H1 (cell line): ENCODE measurements around the gene ZNF511. TPM values are rescaled to one million over a fixed set of nuclear protein-coding genes. Genes with fewer than 3 reads are reported as not detected.

Experiments used
- EP300 ChIP-seq, 2 experiments: IDR thresholded peaks; 1 replicate in 1 of 2; 2 replicates in 1 of 2; pipeline ENCODE4 v1.6.1; 2011 to 2012; ENCODE audit warnings: low read depth in 2 of 2, low read length in 2 of 2, mild to moderate bottlenecking in 2 of 2, borderline replicate concordance in 1 of 2, inconsistent platforms in 1 of 2, moderate library complexity in 1 of 2
- POLR2AphosphoS5 ChIP-seq: IDR thresholded peaks from 2 replicates; pipeline ENCODE4 v1.6.1; 2011; ENCODE audit warnings: low read depth, low read length
- SIX5 ChIP-seq: IDR thresholded peaks from 2 replicates; pipeline ENCODE4 v1.6.1; 2011; ENCODE audit warnings: mild to moderate bottlenecking, low read depth, low read length
- TAF1 ChIP-seq: IDR thresholded peaks from 2 replicates; pipeline ENCODE4 v1.6.1; 2011; ENCODE audit warnings: mild to moderate bottlenecking, low read depth, low read length
- polyA plus RNA-seq, 7 experiments: library from polyadenylated mRNA; depleted of rRNA in 3 of 7; stranded (reverse) in 5 of 7; unstranded in 2 of 7; fragments of >200 nt in 5 of 7; fragments of 200-250 nt in 2 of 7; gene quantifications; 1 replicate in 5 of 7; 2 replicates in 1 of 7; 4 replicates in 1 of 7; pipeline versions ENCODE4 v1.2.1 to v1.2.3, GENCODE V29; 2011 to 2013; ENCODE audit warnings: missing spikeins in 2 of 7, mixed read lengths in 2 of 7
- total RNA-seq: library from RNA; stranded (reverse); fragmentation: NEBNext Ultra II Directional; extraction: Animal tissue kit (Norgen Biotek cat#: 25700); gene quantifications from 2 replicates; pipeline ENCODE4 v1.2.1, GENCODE V29; 2021
- TF ChIP-seq, protein P1 (sequence below): fragments of 300-600 bp; sonication (generic); IDR thresholded peaks from 2 replicates; pipeline ENCODE4 v1.7.1; 2012; ENCODE audit warnings: low read length, moderate library complexity, mild to moderate bottlenecking, inconsistent platforms; ENCODE audit not compliant: insufficient replicate concordance

The ZNF511 gene
- total and polyA plus RNA-seq, 2 of the 8 experiments (the other 6 are each of a cell fraction or from before 2014, with no cell fraction given) = 55.4 to 71.7 TPM

DNA sequence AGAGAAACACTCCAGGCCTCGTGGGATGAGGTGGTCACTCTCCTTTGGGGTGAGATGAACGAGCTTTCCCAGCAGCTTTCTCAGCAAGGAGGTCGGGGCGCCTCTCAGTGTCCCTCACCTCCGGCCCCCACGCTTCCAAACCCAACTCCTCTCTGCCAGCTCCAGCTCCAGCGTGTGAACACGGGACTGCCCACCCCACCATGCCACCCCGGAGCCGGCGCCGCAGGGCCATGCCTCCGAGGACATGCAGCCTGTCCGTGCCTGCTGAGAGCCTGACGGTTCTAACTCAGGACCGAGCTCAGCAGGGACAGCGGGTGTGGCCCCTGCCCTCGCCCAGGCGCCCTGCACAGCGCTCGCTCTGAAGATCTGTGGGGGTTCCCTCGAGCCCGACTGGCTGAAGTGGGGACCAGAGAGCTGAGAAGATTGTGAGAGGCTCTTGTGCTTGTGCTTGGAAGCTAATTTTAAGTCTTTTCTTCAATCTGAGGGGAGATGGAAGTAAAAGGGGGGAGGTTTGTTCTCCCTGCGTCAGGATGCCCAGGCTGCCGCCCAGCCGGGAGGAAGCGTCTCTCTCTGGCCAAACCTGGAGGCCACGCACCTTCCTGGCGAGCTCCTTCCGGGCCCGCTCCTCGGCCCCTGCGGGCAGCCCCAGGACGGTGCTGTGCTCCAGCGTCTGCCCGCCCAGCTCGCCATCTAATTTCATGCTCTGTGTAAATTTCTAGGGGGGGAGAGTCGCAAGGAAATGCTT, 26.9 kb upstream of the ZNF511 start (continued):
- TF ChIP-seq, protein P1, sequence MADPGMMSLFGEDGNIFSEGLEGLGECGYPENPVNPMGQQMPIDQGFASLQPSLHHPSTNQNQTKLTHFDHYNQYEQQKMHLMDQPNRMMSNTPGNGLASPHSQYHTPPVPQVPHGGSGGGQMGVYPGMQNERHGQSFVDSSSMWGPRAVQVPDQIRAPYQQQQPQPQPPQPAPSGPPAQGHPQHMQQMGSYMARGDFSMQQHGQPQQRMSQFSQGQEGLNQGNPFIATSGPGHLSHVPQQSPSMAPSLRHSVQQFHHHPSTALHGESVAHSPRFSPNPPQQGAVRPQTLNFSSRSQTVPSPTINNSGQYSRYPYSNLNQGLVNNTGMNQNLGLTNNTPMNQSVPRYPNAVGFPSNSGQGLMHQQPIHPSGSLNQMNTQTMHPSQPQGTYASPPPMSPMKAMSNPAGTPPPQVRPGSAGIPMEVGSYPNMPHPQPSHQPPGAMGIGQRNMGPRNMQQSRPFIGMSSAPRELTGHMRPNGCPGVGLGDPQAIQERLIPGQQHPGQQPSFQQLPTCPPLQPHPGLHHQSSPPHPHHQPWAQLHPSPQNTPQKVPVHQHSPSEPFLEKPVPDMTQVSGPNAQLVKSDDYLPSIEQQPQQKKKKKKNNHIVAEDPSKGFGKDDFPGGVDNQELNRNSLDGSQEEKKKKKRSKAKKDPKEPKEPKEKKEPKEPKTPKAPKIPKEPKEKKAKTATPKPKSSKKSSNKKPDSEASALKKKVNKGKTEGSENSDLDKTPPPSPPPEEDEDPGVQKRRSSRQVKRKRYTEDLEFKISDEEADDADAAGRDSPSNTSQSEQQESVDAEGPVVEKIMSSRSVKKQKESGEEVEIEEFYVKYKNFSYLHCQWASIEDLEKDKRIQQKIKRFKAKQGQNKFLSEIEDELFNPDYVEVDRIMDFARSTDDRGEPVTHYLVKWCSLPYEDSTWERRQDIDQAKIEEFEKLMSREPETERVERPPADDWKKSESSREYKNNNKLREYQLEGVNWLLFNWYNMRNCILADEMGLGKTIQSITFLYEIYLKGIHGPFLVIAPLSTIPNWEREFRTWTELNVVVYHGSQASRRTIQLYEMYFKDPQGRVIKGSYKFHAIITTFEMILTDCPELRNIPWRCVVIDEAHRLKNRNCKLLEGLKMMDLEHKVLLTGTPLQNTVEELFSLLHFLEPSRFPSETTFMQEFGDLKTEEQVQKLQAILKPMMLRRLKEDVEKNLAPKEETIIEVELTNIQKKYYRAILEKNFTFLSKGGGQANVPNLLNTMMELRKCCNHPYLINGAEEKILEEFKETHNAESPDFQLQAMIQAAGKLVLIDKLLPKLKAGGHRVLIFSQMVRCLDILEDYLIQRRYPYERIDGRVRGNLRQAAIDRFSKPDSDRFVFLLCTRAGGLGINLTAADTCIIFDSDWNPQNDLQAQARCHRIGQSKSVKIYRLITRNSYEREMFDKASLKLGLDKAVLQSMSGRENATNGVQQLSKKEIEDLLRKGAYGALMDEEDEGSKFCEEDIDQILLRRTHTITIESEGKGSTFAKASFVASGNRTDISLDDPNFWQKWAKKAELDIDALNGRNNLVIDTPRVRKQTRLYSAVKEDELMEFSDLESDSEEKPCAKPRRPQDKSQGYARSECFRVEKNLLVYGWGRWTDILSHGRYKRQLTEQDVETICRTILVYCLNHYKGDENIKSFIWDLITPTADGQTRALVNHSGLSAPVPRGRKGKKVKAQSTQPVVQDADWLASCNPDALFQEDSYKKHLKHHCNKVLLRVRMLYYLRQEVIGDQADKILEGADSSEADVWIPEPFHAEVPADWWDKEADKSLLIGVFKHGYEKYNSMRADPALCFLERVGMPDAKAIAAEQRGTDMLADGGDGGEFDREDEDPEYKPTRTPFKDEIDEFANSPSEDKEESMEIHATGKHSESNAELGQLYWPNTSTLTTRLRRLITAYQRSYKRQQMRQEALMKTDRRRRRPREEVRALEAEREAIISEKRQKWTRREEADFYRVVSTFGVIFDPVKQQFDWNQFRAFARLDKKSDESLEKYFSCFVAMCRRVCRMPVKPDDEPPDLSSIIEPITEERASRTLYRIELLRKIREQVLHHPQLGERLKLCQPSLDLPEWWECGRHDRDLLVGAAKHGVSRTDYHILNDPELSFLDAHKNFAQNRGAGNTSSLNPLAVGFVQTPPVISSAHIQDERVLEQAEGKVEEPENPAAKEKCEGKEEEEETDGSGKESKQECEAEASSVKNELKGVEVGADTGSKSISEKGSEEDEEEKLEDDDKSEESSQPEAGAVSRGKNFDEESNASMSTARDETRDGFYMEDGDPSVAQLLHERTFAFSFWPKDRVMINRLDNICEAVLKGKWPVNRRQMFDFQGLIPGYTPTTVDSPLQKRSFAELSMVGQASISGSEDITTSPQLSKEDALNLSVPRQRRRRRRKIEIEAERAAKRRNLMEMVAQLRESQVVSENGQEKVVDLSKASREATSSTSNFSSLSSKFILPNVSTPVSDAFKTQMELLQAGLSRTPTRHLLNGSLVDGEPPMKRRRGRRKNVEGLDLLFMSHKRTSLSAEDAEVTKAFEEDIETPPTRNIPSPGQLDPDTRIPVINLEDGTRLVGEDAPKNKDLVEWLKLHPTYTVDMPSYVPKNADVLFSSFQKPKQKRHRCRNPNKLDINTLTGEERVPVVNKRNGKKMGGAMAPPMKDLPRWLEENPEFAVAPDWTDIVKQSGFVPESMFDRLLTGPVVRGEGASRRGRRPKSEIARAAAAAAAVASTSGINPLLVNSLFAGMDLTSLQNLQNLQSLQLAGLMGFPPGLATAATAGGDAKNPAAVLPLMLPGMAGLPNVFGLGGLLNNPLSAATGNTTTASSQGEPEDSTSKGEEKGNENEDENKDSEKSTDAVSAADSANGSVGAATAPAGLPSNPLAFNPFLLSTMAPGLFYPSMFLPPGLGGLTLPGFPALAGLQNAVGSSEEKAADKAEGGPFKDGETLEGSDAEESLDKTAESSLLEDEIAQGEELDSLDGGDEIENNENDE = no peak
- TF ChIP-seq EP300 (IDR thresholded peaks at IDR 0.05; ENCODE audit: borderline replicate concordance in 1 of 2, low read depth in 2 of 2, low read length in 2 of 2) (no peak), TAF1 (no peak), SIX5 (no peak), POLR2AphosphoS5 (no peak)
